Mucosa of rectum (tissue), 2 donors: ENCODE results near the gene SKP1.

Experiments used
- H3K27ac ChIP-seq, 2 donors: one replicate each; pipeline ENCODE4 v1.7.0; 2013; ENCODE audit warnings: inconsistent platforms in 2 of 2, low read depth in 2 of 2, low read length in 2 of 2
- H3K27me3 ChIP-seq, 2 donors: one replicate each; pipeline ENCODE4 v1.7.0; 2013; ENCODE audit warnings: low read length in 2 of 2; ENCODE audit not compliant: control insufficient read depth in 2 of 2, insufficient read depth in 2 of 2
- H3K36me3 ChIP-seq, 2 donors: one replicate each; pipeline ENCODE4 v1.7.0; 2013; ENCODE audit warnings: low read length in 2 of 2; ENCODE audit not compliant: control insufficient read depth in 2 of 2, insufficient read depth in 2 of 2
- H3K4me1 ChIP-seq, 2 donors: one replicate each; pipeline ENCODE4 v1.7.0; 2013; ENCODE audit warnings: low read length in 2 of 2, mild to moderate bottlenecking in 1 of 2; ENCODE audit not compliant: control insufficient read depth in 2 of 2, insufficient read depth in 2 of 2
- H3K4me3 ChIP-seq, 2 donors: one replicate each; pipeline ENCODE4 v1.7.0; 2013; ENCODE audit warnings: low read length in 2 of 2
- H3K9ac ChIP-seq, 2 donors: one replicate each; pipeline ENCODE4 v1.7.0; 2013; ENCODE audit warnings: low read length in 2 of 2, low read depth in 1 of 2, mild to moderate bottlenecking in 1 of 2
- H3K9me3 ChIP-seq, 2 donors: one replicate each; pipeline ENCODE4 v1.7.0; 2013; ENCODE audit warnings: low read length in 2 of 2; ENCODE audit not compliant: control insufficient read depth in 2 of 2
- donor health status: healthy.
- donor health status: Normal muscosa, but diverticular disease.

The SKP1 gene

GRCh38 chr5:134136221-134136631, 40.5 kb downstream of the SKP1 start:
- Histone ChIP-seq H3K9ac (no peak overlapping the region), H3K4me3 (no peak overlapping the region), H3K9me3 (no peaks in the 10 kb centered on the region), H3K36me3 (peaks cover 14 to 47% of the 10 kb centered on the region in 2 donors), H3K27me3 (no peaks in the 10 kb centered on the region), H3K27ac (no peak overlapping the region), H3K4me1 (peaks cover 2 to 12% of the 10 kb centered on the region in 2 donors)

- H3K27me3 ChIP-seq = no peaks in the 10 kb centered on the region
- no peak overlapping the region for H3K4me3 ChIP-seq
- peaks cover 11 to 46% of the 10 kb centered on the region in 2 donors for H3K36me3 ChIP-seq
- peaks cover 2 to 13% of the 10 kb centered on the region in 2 donors for H3K4me1 ChIP-seq
- no peak overlapping the region for H3K27ac ChIP-seq
- no peaks in the 10 kb centered on the region for H3K9me3 ChIP-seq
- no peak overlapping the region for H3K9ac ChIP-seq
Observed at GRCh38 chr5:134135091-134135655, 41.6 kb downstream of the SKP1 start.

GRCh38 chr5:134133995-134134541, 42.7 kb downstream of the SKP1 start:
- Histone ChIP-seq H3K9ac (no peak overlapping the region), H3K4me3 (no peak overlapping the region), H3K4me1 (peaks cover 2 to 12% of the 10 kb centered on the region in 2 donors), H3K36me3 (peaks cover 11 to 39% of the 10 kb centered on the region in 2 donors), H3K27me3 (no peaks in the 10 kb centered on the region), H3K9me3 (no peaks in the 10 kb centered on the region), H3K27ac (no peak overlapping the region)

DNA sequence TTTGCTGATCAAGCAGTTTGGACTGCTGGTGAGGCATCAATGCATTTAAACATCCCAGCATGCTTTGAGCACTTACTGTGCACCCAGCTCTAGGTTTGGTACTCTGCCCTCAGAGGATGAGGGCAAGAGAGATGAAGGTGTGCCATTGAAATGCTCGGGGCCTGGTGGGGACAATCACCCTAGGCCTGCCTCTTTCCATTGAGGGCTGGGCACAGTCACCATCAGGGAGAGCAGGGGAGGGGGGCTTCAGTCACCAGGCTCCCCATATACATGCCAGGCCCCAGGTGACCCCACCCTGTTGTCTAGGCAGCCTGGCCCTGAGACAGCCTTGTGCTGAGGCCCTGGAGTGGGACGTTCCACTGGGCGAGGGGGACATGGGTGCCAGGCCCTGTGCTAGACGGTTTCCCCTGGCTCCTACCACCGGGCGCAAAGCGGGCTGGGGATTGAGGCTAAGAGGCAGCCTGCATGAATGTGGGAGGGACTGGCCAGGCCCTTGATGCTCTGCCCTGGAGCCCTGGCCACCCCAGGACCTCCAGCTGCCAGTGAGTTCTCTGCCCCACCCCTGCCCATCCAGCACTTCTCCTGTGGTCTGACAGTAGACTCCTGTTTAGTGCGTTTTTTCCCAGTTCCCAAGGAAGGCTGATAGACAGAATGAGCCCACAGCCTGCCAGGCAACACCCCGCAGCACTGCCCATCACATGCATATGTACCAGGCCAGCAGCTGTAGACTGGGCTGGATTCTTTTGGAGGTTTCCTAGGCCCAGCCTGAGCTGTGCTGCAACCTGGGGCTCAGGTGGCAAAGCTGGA, 43.4 kb downstream of the SKP1 start:
- Histone ChIP-seq H3K9me3 (no peaks in the 10 kb centered on the region), H3K4me1 (peaks cover 2 to 12% of the 10 kb centered on the region in 2 donors), H3K36me3 (peaks cover 11 to 34% of the 10 kb centered on the region in 2 donors), H3K27me3 (no peaks in the 10 kb centered on the region), H3K27ac (no peak overlapping the region), H3K9ac (no peak overlapping the region), H3K4me3 (no peak overlapping the region)

DNA sequence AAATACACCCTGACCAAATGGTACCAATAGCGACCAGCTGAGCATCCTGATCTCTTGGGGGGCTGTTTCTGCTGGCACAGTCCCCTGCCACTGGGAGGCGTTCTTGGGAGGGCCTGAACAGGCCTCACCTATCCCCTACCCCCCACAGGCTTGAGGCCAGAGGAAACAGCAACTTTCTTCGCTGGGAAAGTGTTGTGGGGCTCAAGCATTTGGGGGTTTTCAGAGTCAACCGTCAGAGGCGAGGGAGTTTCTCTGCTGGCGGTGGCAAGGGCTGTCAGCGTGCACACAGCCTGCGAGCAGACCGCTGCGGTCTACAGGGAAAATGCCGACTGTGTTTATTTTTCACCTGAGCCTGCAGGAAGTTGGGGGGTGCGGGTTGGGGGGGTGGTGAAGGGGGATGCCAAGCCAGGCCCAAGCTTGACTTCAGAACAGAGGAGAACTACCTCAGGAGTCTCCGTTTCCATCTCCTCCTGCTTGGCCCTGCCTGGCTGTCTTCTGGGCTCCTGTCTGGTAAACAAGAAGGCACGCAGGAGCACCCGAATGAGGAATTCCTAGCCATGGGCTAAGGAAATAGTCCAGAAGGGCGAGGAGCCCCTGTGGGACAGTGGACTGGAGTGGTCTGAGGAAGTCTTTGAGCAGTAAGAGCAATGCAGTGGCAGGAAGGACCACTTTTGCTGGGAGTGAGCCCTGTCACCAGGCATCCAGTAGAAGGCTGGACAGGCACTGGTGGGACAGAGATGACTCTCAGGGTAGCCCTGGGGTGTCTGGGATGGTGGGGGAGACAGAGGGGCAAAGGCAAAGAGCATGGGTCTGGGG, 44.2 kb downstream of the SKP1 start:
- Histone ChIP-seq H3K27ac (peak overlapping the region in 1 of 2 donors; percentile 48), H3K36me3 (peaks cover 11 to 33% of the 10 kb centered on the region in 2 donors), H3K27me3 (no peaks in the 10 kb centered on the region), H3K9ac (no peak overlapping the region), H3K9me3 (no peaks in the 10 kb centered on the region), H3K4me3 (no peak overlapping the region), H3K4me1 (peaks cover 2 to 12% of the 10 kb centered on the region in 2 donors)

DNA sequence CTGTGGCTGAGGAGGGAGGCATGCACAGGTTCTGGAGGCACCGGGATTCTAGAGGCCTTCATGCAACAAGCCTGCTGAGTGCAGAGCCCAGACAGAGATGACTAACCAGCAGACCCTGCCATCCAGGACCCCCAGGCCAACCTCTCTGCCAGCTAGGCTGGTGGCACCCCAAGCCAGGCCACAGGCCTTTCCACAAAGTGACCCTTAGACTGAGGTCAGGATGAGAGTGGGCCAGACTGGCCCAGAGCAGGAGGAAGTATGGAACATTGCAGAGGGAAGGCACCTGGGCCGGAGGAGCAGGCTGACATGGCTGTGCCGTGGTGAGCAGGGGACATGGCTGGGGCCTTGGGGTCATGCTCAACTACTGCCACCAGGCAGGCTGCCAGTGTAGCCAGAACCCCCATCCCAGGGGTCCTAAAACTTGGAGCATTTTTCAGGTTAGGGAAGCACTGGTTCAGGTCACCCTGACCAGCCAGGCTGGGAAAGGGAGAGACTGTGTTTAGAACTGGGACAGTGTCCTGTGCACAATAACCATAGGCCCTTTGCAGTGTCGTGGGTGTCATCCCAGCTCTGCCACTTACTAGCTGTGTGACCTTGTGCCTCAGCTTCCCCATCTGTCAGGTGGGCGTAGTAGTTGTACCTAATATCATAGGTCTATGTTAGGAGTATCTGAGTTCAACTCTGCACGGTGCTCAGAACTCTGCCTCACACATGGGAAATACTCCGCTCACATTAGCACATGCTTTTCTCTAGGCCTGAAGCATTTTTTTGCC, 45.0 kb downstream of the SKP1 start:
- Histone ChIP-seq H3K9me3 (no peaks in the 10 kb centered on the region), H3K4me1 (peaks cover 2 to 12% of the 10 kb centered on the region in 2 donors), H3K27ac (peak overlapping the region in 1 of 2 donors; percentile 43), H3K36me3 (peaks cover 10 to 31% of the 10 kb centered on the region in 2 donors), H3K4me3 (no peak overlapping the region), H3K27me3 (no peaks in the 10 kb centered on the region), H3K9ac (no peak overlapping the region)

- H3K4me1 ChIP-seq = peaks cover 2 to 12% of the 10 kb centered on the region in 2 donors
- H3K9ac ChIP-seq = no peak overlapping the region
- peaks cover 4 to 26% of the 10 kb centered on the region in 2 donors for H3K36me3 ChIP-seq
- H3K4me3 ChIP-seq = no peak overlapping the region
- H3K27me3 ChIP-seq = no peaks in the 10 kb centered on the region
- peak overlapping the region in 1 of 2 donors; percentile 43 for H3K27ac ChIP-seq
- no peaks in the 10 kb centered on the region for H3K9me3 ChIP-seq
Observed at GRCh38 chr5:134131165-134131564, 45.6 kb downstream of the SKP1 start.

DNA sequence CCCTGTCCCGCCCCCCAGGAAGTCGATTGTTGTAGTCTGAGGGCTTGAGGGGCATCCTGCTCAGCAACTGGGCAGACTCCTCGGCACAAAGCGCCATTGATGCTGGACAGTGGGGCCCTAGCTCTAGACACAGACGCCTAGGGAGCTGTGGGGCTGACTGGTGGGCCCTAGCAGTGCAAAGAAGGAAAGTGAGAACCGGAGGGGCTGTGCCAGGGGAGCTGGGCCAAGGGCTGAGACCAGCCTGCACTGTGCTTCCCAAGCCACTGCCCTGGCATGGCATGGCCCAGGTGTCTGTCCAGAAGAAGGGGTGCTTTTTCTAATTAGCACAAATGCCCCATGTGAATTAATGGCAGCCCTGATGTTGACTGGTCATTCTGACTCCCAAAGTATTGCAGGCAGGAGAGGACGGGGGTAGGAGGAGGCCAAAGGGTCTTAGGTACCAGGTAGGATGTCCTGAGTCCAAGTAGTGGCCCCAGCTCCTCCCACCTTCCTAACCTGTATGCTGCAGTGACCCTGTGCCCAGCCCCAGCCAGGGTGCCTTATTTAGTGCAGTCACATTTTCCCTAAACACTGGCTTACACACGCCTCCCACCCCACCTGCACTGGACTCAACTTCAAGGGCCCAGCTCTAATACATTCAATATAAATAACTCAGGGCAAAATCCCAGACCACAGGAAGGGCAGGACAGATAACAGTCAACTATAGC, 46.4 kb downstream of the SKP1 start:
- Histone ChIP-seq H3K4me1 (peaks cover 2 to 16% of the 10 kb centered on the region in 2 donors), H3K27ac (no peak overlapping the region), H3K9me3 (no peaks in the 10 kb centered on the region), H3K9ac (no peak overlapping the region), H3K27me3 (no peaks in the 10 kb centered on the region), H3K36me3 (peaks cover 0 to 22% of the 10 kb centered on the region in 2 donors), H3K4me3 (no peak overlapping the region)
